GM23338 (cell line): ENCODE measurements around the gene TK1. TPM values are rescaled to one million over a fixed set of nuclear protein-coding genes. Genes with fewer than 3 reads are reported as not detected.

Experiments
- ATAC-seq: fragments of 200-7000 bp; cut with Tn5 transposase; 3 replicates; pipeline ENCODE4 v1.9.1; 2020
- DNase-seq: peaks from one replicate; pipeline ENCODE4 v3.0.0-alpha.2; 2015; ENCODE audit warnings: low spot score
- H2AFZ ChIP-seq: fragments of 200-600 bp; sonication (generic); 2 replicates; pipeline ENCODE4 v1.8.0; 2016; ENCODE audit warnings: antibody characterized with exemption, mild to moderate bottlenecking, moderate library complexity
- H3F3A ChIP-seq: fragments of 200-600 bp; sonication (generic); replicated peaks from 2 replicates; pipeline ENCODE4 v1.8.0; 2017; ENCODE audit warnings: antibody characterized with exemption, mixed run types, low read depth
- H3K27ac ChIP-seq: fragments of 200-600 bp; sonication (generic); 2 replicates; pipeline ENCODE4 v1.6.1; 2016; ENCODE audit warnings: low read depth
- H3K27me3 ChIP-seq: fragments of 200-600 bp; sonication (generic); 2 replicates; pipeline ENCODE4 v1.8.0; 2016; ENCODE audit warnings: mild to moderate bottlenecking, mixed run types, moderate library complexity; ENCODE audit not compliant: insufficient read depth
- H3K36me3 ChIP-seq: fragments of 200-600 bp; sonication (generic); 2 replicates; pipeline ENCODE4 v1.8.0; 2016; ENCODE audit warnings: mild to moderate bottlenecking; ENCODE audit not compliant: insufficient read depth
- H3K4me1 ChIP-seq: fragments of 200-600 bp; sonication (generic); 2 replicates; pipeline ENCODE4 v1.8.0; 2016; ENCODE audit warnings: mild to moderate bottlenecking, moderate library complexity; ENCODE audit not compliant: insufficient read depth
- H3K4me2 ChIP-seq: fragments of 200-600 bp; sonication (generic); 2 replicates; pipeline ENCODE4 v1.7.1; 2017; ENCODE audit warnings: mixed run types
- H3K4me3 ChIP-seq: fragments of 200-600 bp; sonication (generic); 2 replicates; pipeline ENCODE4 v1.6.1; 2016; ENCODE audit warnings: mixed run types
- H3K79me2 ChIP-seq: fragments of 200-600 bp; sonication (generic); replicated peaks from 2 replicates; pipeline ENCODE4 v1.8.0; 2017; ENCODE audit warnings: mild to moderate bottlenecking; ENCODE audit not compliant: insufficient read depth
- H3K9me2 ChIP-seq: fragments of 200-600 bp; sonication (generic); 2 replicates; pipeline ENCODE4 v1.8.0; 2017; ENCODE audit not compliant: insufficient read depth
- H4K20me1 ChIP-seq: fragments of 200-600 bp; sonication (generic); replicated peaks from 2 replicates; pipeline ENCODE4 v1.8.0; 2017; ENCODE audit warnings: mild to moderate bottlenecking; ENCODE audit not compliant: insufficient read depth
- H3K27ac Mint-ChIP-seq: 2 replicates; pipeline ENCODE4 v1.8.0; 2020; ENCODE audit warnings: inconsistent platforms, mild to moderate bottlenecking, moderate library complexity, mixed read lengths
- H3K27me3 Mint-ChIP-seq: 3 replicates; pipeline ENCODE4 v1.8.0; 2022; ENCODE audit warnings: low read depth, mild to moderate bottlenecking, moderate library complexity, mixed read lengths, inconsistent platforms; ENCODE audit not compliant: insufficient read depth, poor library complexity
- H3K36me3 Mint-ChIP-seq: 3 replicates; pipeline ENCODE4 v1.8.0; 2021; ENCODE audit warnings: low read depth, mild to moderate bottlenecking, inconsistent platforms, moderate library complexity, mixed read lengths
- H3K4me1 Mint-ChIP-seq: 3 replicates; pipeline ENCODE4 v1.8.0; 2020; ENCODE audit warnings: mild to moderate bottlenecking, inconsistent platforms, mixed read lengths
- H3K4me3 Mint-ChIP-seq: 3 replicates; pipeline ENCODE4 v1.8.0; 2021; ENCODE audit warnings: moderate library complexity, mild to moderate bottlenecking, inconsistent platforms, mixed read lengths
- H3K9me3 Mint-ChIP-seq: 3 replicates; pipeline ENCODE4 v1.8.0; 2020; ENCODE audit warnings: moderate library complexity, mild to moderate bottlenecking, inconsistent platforms, mixed read lengths
- NANOG ChIP-seq: IDR thresholded peaks from 2 replicates; pipeline ENCODE4 v1.6.1; 2016; ENCODE audit warnings: antibody characterized with exemption, borderline replicate concordance
- ZNF462 ChIP-seq: fragments of 250-450 bp; sonication (Bioruptor Pico); IDR thresholded peaks from 2 replicates; pipeline ENCODE4 v1.5.0; 2020; ENCODE audit warnings: mild to moderate bottlenecking, moderate library complexity
- polyA plus RNA-seq: library from polyadenylated mRNA; unstranded; fragments of >200 nt; fragmentation: Nextera tagmentation; extraction: Ambion mirVana; gene quantifications from 2 replicates; pipeline ENCODE4 v1.2.1, GENCODE V29; 2016
- total RNA-seq: library from RNA; depleted of rRNA; stranded (reverse); fragments of >200 nt; shearing (Covaris generic); gene quantifications from 2 replicates; pipeline ENCODE4 v1.2.3, GENCODE V29; 2014

TK1 gene
- total and polyA plus RNA-seq, 2 experiments from 2014 or later = 74.5 to 84.4 TPM

GRCh38 chr17:78200451-78200850 lies 13.6 kb upstream of the TK1 start (continued):
- TF ChIP-seq ZNF462 = no peak

GRCh38 chr17:78197147-78197832 lies 10.4 kb upstream of the TK1 start:
- Histone ChIP-seq H3K4me1 (peaks cover 10% of the 10 kb centered on the region; the same call in 1 of the 2 replicates), H3K4me3 (no peak overlapping the region), H3F3A (no peaks in the 10 kb centered on the region), H3K4me2 (no peak overlapping the region), H3K27ac (0 out of 2 replicates have a peak overlapping the region, but pooled peaks have one; percentile 26), H4K20me1 (peaks cover 8% of the 10 kb centered on the region; the same call in 1 of the 2 replicates), H3K27me3 (no peaks in the 10 kb centered on the region), H3K79me2 (0 out of 2 replicates have a peak, but pooled peaks cover 5% of the 10 kb centered on the region), H2AFZ (no peak overlapping the region), H3K9me2 (no peaks in the 10 kb centered on the region), H3K36me3 (peaks cover 10% of the 10 kb centered on the region; the same call in 1 of the 2 replicates)
- no peaks in the 10 kb centered on the region; the same call in 2 of the 3 replicates for H3K9me3 Mint-ChIP-seq
- TF ChIP-seq NANOG (no peak), ZNF462 (0 out of 2 replicates have a peak, but pooled peaks have one; percentile 11)
- peaks cover 28% of the 10 kb centered on the region for H3K4me1 Mint-ChIP-seq
- peak overlapping the region; percentile 68 for H3K27ac Mint-ChIP-seq
- DNase-seq (no peak), ATAC-seq (peak; percentile 51)
- peaks cover 11% of the 10 kb centered on the region for H3K27me3 Mint-ChIP-seq
- H3K36me3 Mint-ChIP-seq = peaks cover 53% of the 10 kb centered on the region
- H3K4me3 Mint-ChIP-seq = no peak overlapping the region
